ENCODE results near the gene LMTK2.
"Not testable (repeated sequence)": the region's sequence is repeated elsewhere in the genome, so short reads cannot be mapped to it uniquely, and the experiment has no call there.

LMTK2 gene

GRCh38 chr7:98216941-98217622, 110.4 kb downstream of the LMTK2 start:
- no peak overlapping the region for H3K4me2 ChIP-seq (ENCODE audit: low read length)
- peaks cover 4% of the 10 kb centered on the region for H3K36me3 ChIP-seq (ENCODE audit: insufficient read depth, low read length)
- H3K4me1 ChIP-seq (ENCODE audit: control insufficient read depth, insufficient read depth, low read length), result no peaks in the 10 kb centered on the region
- no peaks in the 10 kb centered on the region for H3K27me3 ChIP-seq (ENCODE audit: control insufficient read depth, insufficient read depth, low read length)
- no peaks in the 10 kb centered on the region for H3K9me3 ChIP-seq (replicated peaks; ENCODE audit: low read length)
- H3K9ac ChIP-seq (ENCODE audit: low read depth, low read length), result no peak overlapping the region
- no peak overlapping the region for H3K4me3 ChIP-seq (ENCODE audit: low read length)

GRCh38 chr7:98217623-98218582, 111.2 kb downstream of the LMTK2 start:
- no peak overlapping the region for H3K4me2 ChIP-seq (ENCODE audit: low read length)

GRCh38 chr7:98219382-98219781, 112.7 kb downstream of the LMTK2 start:
- H3K9ac ChIP-seq (ENCODE audit: low read depth, low read length); H3K4me1 ChIP-seq (ENCODE audit: control insufficient read depth, insufficient read depth, low read length); H3K4me2 ChIP-seq (ENCODE audit: low read length); H3K27me3 ChIP-seq (ENCODE audit: control insufficient read depth, insufficient read depth, low read length); H3K4me3 ChIP-seq (ENCODE audit: low read length); H3K36me3 ChIP-seq (ENCODE audit: insufficient read depth, low read length); H3K9me3 ChIP-seq (replicated peaks; ENCODE audit: low read length): not testable (repeated sequence)

More at GRCh38 chr7:98217623-98218582, 111.2 kb downstream of the LMTK2 start:
- H3K9me3 ChIP-seq (replicated peaks; ENCODE audit: low read length), result no peaks in the 10 kb centered on the region
- peaks cover 4% of the 10 kb centered on the region for H3K36me3 ChIP-seq (ENCODE audit: insufficient read depth, low read length)
- no peak overlapping the region for H3K9ac ChIP-seq (ENCODE audit: low read depth, low read length)
- no peaks in the 10 kb centered on the region for H3K27me3 ChIP-seq (ENCODE audit: control insufficient read depth, insufficient read depth, low read length)
- H3K4me3 ChIP-seq (ENCODE audit: low read length), result no peak overlapping the region
- no peaks in the 10 kb centered on the region for H3K4me1 ChIP-seq (ENCODE audit: control insufficient read depth, insufficient read depth, low read length)

DNA sequence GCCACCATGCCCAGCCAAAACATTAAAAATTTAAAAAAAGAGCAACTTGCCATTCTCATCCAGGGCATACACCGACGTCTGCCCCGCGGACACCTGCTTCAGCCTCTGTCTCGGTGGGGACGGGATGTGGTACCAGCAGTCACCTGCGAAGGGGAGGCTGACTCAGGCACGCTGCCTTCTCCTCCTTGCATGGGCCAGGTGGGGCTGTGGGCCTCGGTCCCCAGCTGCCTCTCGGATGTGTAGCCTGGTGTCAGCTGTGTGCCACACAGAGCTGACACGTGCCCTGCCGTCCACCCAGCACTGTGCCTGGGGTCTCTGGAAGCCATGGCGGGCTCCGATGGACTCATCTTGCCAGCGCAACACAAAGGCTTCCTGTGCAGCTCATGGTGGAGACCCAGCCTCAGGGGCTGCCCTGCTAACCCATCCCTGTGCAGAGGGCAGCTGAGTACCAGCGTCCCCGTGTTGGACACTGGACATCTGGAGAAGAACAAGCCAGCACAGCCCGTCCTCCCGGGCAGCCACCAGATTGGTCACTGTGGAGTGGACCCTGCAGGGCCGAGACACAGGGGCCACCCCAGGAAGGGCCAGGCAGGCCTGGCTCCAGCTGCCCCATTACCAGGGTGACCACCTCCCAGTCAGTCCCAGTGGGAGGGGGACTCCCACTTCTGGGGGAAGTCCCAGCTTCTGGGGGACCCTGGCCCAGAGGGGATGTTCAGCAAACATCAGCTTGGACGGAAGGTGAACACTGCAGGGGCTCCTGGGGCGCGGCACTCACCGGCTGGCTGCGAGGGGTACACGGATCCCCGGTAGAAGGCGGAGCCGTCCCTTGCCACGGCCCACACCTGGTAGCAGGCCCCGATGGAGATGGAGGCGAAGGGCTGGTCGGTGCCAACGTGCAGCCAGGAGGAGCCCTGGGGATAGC, 115.2 kb downstream of the LMTK2 start:
- Histone ChIP-seq H3K36me3 (ENCODE audit: insufficient read depth, low read length) (peaks cover 4% of the 10 kb centered on the region), H3K4me1 (ENCODE audit: control insufficient read depth, insufficient read depth, low read length) (no peaks in the 10 kb centered on the region), H3K4me3 (ENCODE audit: low read length) (no peak overlapping the region), H3K9me3 (replicated peaks; ENCODE audit: low read length) (no peaks in the 10 kb centered on the region), H3K9ac (ENCODE audit: low read depth, low read length) (no peak overlapping the region), H3K27me3 (ENCODE audit: control insufficient read depth, insufficient read depth, low read length) (no peaks in the 10 kb centered on the region), H3K4me2 (ENCODE audit: low read length) (no peak overlapping the region)

DNA sequence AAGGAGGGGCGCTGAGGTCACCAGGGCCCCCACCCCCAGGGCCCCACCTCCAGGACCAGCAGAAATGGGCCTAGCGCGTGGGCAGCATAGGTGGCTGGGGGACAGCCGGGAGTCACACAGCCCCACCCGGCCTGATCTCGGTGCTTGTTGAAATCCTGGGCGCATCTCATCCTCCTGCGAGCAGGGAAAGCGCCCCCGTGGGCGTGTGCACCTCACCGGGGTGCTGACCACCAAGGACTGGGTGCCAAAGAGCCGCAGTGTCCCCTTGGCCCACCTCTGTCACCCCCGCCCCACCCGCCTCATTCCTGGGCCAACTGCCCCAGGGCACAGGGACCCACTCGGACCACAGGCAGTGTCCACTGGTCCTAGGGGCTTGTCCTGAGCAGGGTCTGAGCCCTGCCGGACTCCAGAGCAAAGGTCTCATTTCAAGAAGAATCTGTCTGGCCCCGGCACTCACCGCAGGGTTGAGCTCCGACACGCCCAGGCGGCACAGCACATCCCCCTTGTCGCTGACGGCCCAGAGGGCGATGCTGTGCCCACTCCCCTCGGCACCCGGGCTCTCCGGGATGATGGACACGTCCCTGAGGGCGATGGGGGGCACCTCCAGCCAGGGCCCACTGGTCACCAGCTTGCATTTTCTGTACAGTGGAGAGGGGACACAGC, 116.0 kb downstream of the LMTK2 start:
- no peak overlapping the region for H3K9ac ChIP-seq (ENCODE audit: low read depth, low read length)
- no peaks in the 10 kb centered on the region for H3K9me3 ChIP-seq (replicated peaks; ENCODE audit: low read length)
- H3K4me2 ChIP-seq (ENCODE audit: low read length), result no peak overlapping the region
- H3K27me3 ChIP-seq (ENCODE audit: control insufficient read depth, insufficient read depth, low read length), result no peaks in the 10 kb centered on the region
- peaks cover 4% of the 10 kb centered on the region for H3K36me3 ChIP-seq (ENCODE audit: insufficient read depth, low read length)
- H3K4me1 ChIP-seq (ENCODE audit: control insufficient read depth, insufficient read depth, low read length), result no peaks in the 10 kb centered on the region
- H3K4me3 ChIP-seq (ENCODE audit: low read length), result no peak overlapping the region

- Histone ChIP-seq H3K36me3 (ENCODE audit: insufficient read depth, low read length) (peaks cover 8% of the 10 kb centered on the region), H3K27me3 (ENCODE audit: control insufficient read depth, insufficient read depth, low read length) (no peaks in the 10 kb centered on the region), H3K9ac (ENCODE audit: low read depth, low read length) (no peak overlapping the region), H3K4me1 (ENCODE audit: control insufficient read depth, insufficient read depth, low read length) (no peaks in the 10 kb centered on the region), H3K4me3 (ENCODE audit: low read length) (no peak overlapping the region), H3K4me2 (ENCODE audit: low read length) (no peak overlapping the region), H3K9me3 (replicated peaks; ENCODE audit: low read length) (no peaks in the 10 kb centered on the region)
Measured at GRCh38 chr7:98223351-98223897, 116.8 kb downstream of the LMTK2 start.

DNA sequence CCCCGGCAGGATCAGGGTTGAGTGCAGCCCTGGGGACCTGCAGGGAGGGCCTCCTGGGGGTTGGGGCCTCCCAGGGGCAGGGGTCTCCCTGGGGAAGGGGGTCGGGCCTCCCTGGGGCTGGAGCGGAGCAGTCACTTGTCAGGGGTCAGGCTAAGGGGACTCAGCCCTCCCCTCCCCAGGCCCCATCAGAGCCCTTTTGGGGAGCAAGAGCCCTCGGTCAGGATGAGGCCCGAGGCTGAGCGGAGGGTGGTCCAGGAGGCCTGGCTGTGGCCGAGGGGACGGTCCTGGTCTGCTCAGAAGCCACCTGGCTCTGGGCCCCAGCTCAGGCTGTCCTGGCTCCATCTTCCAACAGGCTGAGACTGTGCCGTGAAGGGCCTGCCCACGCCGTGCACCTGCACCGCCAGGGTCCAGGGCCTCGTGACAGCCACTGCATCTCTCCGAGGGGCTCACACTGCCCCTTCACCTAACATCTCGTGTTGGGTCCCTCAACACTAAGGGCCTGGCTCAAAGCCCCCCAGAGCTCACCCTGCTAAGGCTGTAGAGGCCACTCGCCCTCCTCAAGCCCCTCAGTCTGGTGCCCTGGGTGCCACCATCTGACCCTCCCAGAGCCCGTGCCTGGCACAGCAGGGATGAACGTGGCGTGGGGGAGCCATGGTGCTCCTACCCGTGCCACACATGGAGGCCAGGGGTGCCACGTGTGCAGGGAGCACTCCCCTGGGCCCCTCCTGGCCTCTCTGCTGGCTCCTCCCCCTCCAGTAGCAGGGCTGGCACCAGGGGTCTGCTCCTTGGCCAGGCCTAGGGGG, 117.4 kb downstream of the LMTK2 start:
- Histone ChIP-seq H3K9me3 (replicated peaks; ENCODE audit: low read length) (no peaks in the 10 kb centered on the region), H3K9ac (ENCODE audit: low read depth, low read length) (no peak overlapping the region), H3K27me3 (ENCODE audit: control insufficient read depth, insufficient read depth, low read length) (no peaks in the 10 kb centered on the region), H3K36me3 (ENCODE audit: insufficient read depth, low read length) (peaks cover 8% of the 10 kb centered on the region), H3K4me3 (ENCODE audit: low read length) (no peak overlapping the region), H3K4me1 (ENCODE audit: control insufficient read depth, insufficient read depth, low read length) (no peaks in the 10 kb centered on the region), H3K4me2 (ENCODE audit: low read length) (no peak overlapping the region)

DNA sequence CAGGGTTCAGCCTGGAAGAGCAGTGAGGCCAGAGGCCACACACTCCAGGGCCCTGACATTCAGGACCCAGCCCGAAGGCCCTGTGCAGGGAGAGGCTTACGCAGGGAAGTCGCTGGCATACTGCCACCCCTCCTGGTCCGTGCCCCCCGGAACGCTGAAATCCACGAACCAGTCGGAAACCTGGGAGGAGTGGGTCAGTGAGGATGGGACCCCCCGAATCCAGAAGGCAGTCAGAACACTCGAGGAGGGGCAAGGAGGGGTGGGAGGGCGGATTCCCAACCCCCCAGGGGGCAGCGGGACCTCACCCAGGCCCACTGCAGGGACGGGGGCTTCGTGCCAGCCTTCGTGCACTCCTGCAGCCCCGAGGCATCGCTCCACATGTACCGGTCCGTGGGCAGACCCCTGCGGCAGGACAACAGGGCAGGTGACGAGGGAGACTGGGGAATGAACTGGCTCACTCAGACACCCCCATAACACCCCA, 118.1 kb downstream of the LMTK2 start:
- no peak overlapping the region for H3K4me3 ChIP-seq (ENCODE audit: low read length)
- no peaks in the 10 kb centered on the region for H3K27me3 ChIP-seq (ENCODE audit: control insufficient read depth, insufficient read depth, low read length)
- peaks cover 8% of the 10 kb centered on the region for H3K36me3 ChIP-seq (ENCODE audit: insufficient read depth, low read length)
- no peak overlapping the region for H3K9ac ChIP-seq (ENCODE audit: low read depth, low read length)
- H3K4me1 ChIP-seq (ENCODE audit: control insufficient read depth, insufficient read depth, low read length), result no peaks in the 10 kb centered on the region
- H3K4me2 ChIP-seq (ENCODE audit: low read length), result no peak overlapping the region
- no peaks in the 10 kb centered on the region for H3K9me3 ChIP-seq (replicated peaks; ENCODE audit: low read length)

- H3K27me3 ChIP-seq (ENCODE audit: control insufficient read depth, insufficient read depth, low read length), result no peaks in the 10 kb centered on the region
- H3K4me2 ChIP-seq (ENCODE audit: low read length), result no peak overlapping the region
- H3K9me3 ChIP-seq (replicated peaks; ENCODE audit: low read length), result no peaks in the 10 kb centered on the region
- H3K4me3 ChIP-seq (ENCODE audit: low read length), result no peak overlapping the region
- H3K4me1 ChIP-seq (ENCODE audit: control insufficient read depth, insufficient read depth, low read length), result no peaks in the 10 kb centered on the region
- no peak overlapping the region for H3K9ac ChIP-seq (ENCODE audit: low read depth, low read length)
- H3K36me3 ChIP-seq (ENCODE audit: insufficient read depth, low read length), result peaks cover 8% of the 10 kb centered on the region
Measured at GRCh38 chr7:98225913-98226614, 119.4 kb downstream of the LMTK2 start.

Measured in skeletal muscle satellite cell (primary cell).